Midbrain (tissue), 1 donor: Measurements from ENCODE around the gene ATP13A2.

Source experiments
- DNase-seq: peaks from one replicate; lab custom pipeline; 2025; lab: John Stamatoyannopoulos, UW

ATP13A2 gene

DNA sequence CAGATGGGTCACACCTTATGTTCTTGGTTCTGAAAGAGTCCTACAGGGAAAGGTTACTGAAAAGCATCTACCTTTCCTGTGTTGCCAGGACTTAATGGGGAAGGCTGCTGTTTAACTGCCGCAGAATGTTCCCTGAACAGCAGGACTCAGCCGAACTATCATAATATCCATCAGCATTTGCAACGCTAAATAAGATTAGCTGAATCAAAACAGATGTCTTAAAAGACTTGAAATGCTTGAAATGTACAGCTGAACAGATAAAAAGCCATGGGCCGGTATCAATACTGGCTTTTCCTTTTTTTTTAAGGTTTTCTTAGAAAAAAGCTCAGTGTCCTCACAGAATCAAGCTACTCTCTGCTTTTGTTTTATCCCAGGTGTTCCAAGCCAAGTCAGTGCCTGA is 19.7 kb upstream of the ATP13A2 start:
- no peak for DNase-seq

GRCh38 chr1:17030206-17030605 is 18.5 kb upstream of the ATP13A2 start:
- no peak for DNase-seq

- no peak for DNase-seq
These were observed 17.0 kb upstream of the ATP13A2 start for GRCh38 chr1:17028662-17029188.

GRCh38 chr1:17027900-17028299 is 16.2 kb upstream of the ATP13A2 start:
- no peak for DNase-seq

GRCh38 chr1:17027403-17027802 is 15.7 kb upstream of the ATP13A2 start:
- no peak for DNase-seq

- no peak for DNase-seq
These were observed 13.0 kb upstream of the ATP13A2 start for GRCh38 chr1:17024721-17025120.

DNA sequence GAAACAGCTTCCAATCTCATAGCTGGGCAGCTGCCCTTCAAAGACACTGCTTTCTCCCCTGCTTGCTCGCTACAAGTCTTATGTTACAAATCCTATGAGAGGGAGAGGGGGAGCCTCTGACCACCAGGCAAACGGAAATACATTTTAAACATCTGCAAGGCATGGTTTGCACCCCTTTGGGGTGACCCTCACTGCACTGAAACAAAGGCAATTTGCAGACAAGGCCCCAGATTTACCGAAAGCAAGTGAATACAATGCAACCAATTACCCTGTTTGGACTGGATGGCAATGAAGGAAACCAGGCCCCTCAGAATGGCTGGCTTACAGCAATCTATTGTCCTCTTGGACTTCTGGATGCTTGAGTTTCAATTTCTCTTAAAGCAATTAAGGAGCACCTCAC is 11.8 kb upstream of the ATP13A2 start:
- no peak for DNase-seq

DNA sequence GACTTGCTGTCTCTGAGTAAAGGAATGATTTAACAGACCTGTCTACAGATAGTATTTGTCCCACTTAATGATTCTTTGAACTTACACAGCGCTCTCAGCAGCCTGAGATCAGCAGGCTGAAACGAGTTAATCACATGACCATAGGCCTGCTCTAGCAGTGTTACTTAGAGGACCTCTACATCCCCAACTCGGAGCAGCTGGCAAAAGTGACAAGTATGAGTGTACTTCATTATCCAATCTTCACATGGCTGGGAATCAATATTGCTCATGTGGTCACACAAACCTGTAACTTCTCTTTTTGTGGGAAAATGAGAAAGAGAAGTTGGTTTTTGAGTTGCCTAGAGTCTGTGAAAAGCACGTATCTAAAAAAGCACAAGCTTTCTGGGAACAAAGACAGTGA is 11.4 kb upstream of the ATP13A2 start:
- DNase-seq = no peak

GRCh38 chr1:17021896-17022295 is 10.2 kb upstream of the ATP13A2 start:
- no peak for DNase-seq

DNA sequence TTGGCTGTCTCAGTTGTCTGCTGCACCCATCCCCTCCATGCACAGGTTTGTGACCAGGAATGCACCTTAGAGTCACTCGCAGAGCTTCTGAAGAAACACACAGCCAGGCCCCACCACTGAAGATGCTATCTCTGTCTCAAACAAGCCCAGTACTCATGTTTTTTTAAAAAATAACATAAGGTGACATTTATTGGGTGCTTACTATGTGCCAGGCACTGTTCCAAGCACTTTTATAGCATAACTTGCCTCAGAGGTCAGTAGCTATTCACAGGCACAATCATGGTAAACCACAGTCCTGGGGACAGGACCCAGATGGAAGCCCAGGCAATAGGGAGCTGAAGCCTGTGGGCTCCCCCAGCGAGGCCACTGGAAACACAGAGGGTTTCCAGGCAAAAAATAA is 8.8 kb upstream of the ATP13A2 start:
- DNase-seq = no peak

- DNase-seq = no peak
These were observed 7.1 kb upstream of the ATP13A2 start for GRCh38 chr1:17018849-17019248.

GRCh38 chr1:17017435-17017834 is 5.7 kb upstream of the ATP13A2 start:
- DNase-seq = no peak

GRCh38 chr1:17016317-17016661 is 4.6 kb upstream of the ATP13A2 start:
- DNase-seq = no peak

GRCh38 chr1:17014671-17015567 is 3.2 kb upstream of the ATP13A2 start:
- no peak for DNase-seq

- DNase-seq = no peak
These were observed 2.0 kb upstream of the ATP13A2 start for GRCh38 chr1:17013491-17014320.

DNA sequence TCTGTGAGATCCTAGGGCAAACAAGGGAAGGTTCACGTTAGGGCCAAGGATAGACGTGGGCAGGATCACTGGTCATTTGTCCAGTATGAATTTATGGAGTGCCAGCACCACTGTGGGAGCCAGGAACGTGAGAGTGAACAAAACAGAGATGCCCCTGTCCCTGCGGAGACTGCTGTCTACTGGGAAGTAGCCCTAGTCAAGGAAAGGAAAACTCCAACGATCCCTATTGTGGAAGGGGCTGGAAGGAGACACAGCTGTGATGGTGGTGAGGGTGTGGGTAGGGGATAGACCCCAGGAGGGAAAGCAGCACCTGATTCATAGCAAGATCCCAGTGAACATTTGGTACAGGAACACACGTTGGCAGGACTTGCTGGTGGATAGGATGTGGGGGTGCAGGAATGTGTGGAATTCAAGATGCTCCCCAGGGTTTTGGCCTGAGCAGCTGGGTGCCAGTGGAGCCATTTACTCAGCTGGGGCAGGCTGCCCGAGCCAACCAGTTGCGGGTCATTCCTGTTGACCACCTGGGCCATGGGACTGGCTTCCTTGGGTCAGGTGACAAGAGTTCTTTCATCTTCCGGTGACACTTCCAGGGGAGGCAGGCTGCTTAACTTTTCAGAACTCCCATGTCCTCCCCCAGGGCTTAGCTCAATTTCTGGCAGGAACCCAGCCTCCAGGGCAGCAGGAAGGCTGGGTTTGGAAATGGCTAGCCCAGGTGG is 1.2 kb upstream of the ATP13A2 start:
- no peak for DNase-seq

DNA sequence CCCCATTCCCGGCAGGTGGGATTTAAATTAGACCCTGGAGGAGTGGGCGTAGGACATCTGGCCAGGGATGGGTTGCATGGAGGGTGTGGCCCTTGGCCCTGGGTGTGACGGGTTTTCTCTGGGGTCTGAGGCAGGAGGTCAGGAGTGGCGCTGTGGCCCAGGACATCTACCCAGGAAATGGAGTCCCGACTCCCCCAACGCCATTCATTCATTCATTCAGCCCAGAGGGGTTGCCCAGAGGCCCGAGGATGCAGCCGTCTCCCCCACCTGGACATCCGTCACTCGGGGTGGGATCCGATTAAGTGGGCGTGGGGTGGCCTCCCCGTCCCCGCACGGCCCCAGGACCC is 663 bp downstream of the ATP13A2 start:
- no peak for DNase-seq

GRCh38 chr1:17009706-17010105 is 2.0 kb downstream of the ATP13A2 start:
- DNase-seq = no peak

DNA sequence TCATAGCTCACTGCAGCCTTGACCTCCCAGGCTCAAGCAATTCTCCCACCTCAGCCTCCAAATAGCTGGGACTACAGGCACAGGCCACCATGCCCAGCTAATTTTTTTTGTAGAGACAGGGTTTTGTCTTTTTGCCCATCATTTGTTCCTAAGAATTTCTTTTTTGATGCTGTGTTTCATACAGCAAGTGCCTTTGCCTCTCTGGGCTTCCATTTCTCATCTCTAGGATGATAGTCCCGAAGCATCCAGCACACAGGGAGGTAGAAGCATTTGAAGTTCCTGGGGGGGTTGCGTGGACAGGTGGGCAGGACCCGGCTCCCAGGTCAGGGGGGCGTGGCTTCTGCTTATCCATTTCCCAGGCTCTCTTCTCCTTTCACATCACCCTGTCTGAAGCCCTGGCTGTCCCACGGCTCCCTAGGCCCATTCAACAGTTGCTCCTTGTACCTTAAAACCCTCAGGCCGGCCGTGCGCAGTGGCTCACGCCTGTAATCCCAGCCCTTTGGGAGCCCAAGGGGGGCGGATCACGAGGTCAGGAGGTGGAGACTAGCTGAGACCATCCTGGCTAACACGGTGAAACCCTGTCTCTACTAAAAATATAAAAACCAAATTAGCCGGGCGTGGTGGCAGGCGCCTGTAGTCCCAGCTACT is 3.4 kb downstream of the ATP13A2 start:
- no peak for DNase-seq

GRCh38 chr1:17007121-17007520 is 4.6 kb downstream of the ATP13A2 start:
- DNase-seq = no peak

GRCh38 chr1:17005365-17005740 is 6.4 kb downstream of the ATP13A2 start:
- no peak for DNase-seq
